GM18868 (cell line): ENCODE data around the gene NUDC.

ENCODE experiments used
- ATAC-seq: cut with Tn5 transposase; IDR thresholded peaks from one replicate; pipeline ENCODE4 v1.9.1; 2021; ENCODE audit warnings: mild to moderate bottlenecking, moderate library complexity; ENCODE audit not compliant: unreplicated experiment

Gene NUDC

DNA sequence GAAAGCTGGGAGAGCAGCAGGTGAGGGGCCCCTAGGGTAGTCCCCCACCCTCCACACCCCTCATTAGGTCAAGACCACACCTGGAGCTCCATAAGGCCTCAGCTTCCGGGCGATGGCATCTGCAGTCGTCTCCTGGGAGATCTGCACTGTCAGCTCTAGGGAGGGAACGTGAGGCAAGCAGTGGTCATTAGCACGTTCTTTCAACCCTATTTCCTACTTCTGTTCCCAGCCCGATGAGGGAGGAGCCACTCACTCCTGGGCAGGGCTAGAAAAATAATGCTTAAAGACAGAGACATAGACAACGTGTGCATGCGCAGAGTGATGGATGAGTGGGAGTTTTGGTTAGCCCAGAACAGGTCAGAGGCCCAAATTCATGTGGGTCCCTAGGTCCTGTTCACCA is 29.1 kb downstream of the NUDC start:
- no peak for ATAC-seq

- ATAC-seq = no peak
These were observed 29.7 kb downstream of the NUDC start for GRCh38 chr1:26951216-26951615.

GRCh38 chr1:26951821-26952497 is 30.4 kb downstream of the NUDC start:
- ATAC-seq = no peak

DNA sequence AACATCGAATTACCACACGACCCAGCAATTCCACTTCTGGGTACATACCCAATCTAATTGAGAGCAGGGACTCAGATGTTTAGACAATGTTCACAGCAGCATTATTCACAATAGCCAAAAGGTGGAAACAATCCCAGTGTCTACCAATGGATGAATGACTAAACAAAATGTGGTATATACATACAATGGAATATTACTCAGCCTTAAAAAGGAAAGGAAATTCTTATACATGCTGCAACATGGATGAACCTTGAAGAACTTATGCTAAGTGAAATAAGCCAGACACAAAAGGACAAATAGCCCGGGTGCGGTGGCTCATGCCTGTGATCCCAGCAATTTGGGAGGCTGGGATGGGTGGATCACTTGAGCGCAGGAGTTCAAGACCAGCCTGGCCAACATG is 31.8 kb downstream of the NUDC start:
- ATAC-seq = no peak

DNA sequence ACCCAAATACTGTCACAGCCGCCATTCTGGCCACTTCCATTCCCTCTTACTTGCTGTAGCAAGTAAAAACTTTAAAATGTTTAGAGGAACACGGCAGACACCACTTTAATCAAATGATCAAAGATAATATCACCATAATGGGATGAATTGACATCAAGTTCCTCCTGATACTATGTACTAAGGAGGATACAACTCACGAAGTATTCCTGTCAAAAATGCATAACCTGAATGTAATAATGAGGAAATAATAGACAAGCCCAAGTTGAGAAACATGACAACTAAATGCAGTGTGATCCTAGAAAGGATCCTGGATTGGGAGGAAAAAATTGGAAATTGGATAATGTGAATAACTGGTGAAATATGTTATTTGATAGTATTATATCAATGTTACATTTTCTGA is 34.8 kb downstream of the NUDC start:
- no peak for ATAC-seq

- ATAC-seq = no peak
These were observed 35.8 kb downstream of the NUDC start for GRCh38 chr1:26957306-26957705.

- no peak for ATAC-seq
These were observed 37.7 kb downstream of the NUDC start for GRCh38 chr1:26959270-26959669.

- ATAC-seq = no peak
These were observed 38.4 kb downstream of the NUDC start, which contains the start of gene KDF1 for GRCh38 chr1:26959722-26960624. KDF1 (minus strand) TSS chr1:26960468; CDS start chr1:26952380, 8,088 bp downstream.

DNA sequence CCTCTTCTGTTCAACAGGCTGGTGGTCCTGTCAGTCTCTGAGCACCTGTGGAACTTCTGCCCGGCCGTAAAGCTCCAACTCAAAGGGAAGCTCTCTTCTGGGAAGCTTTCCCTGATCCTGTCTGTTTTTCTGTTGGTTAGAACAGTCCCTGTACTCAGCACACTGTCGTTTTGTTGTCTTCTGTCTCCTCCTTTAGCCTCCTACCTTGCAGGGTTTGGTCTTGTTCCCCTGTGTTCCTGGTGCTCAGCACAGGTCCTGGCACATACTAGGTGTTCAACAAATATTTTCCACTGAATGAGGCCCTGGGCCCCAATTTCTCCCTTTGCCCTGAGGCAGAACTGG is 39.1 kb downstream of the NUDC start:
- no peak for ATAC-seq

GRCh38 chr1:26961826-26962225 is 40.3 kb downstream of the NUDC start:
- ATAC-seq = no peak

GRCh38 chr1:26965213-26965612 is 43.7 kb downstream of the NUDC start:
- no peak for ATAC-seq

DNA sequence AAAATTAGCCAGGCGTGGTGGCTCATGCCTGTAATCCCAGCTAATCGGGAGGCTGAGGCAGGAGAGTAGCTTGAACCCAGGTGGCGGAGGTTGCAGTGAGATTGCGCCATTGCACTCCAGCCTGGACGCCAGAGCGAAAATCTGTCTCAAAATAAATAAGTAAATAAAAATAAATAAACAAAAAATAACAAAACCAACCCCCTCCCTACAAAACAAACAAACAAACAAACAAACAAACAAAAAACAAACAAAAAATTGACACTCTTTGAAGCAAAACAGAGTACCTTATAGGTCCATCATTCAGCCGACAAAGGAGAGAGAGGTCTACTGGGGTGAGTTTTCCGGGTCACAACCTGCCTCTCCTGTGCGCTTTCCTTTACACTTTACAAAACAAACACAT is 44.1 kb downstream of the NUDC start:
- ATAC-seq = no peak

- no peak for ATAC-seq
These were observed 49.3 kb downstream of the NUDC start for GRCh38 chr1:26970810-26971209.

GRCh38 chr1:26971590-26971989 is 50.0 kb downstream of the NUDC start:
- ATAC-seq = no peak

DNA sequence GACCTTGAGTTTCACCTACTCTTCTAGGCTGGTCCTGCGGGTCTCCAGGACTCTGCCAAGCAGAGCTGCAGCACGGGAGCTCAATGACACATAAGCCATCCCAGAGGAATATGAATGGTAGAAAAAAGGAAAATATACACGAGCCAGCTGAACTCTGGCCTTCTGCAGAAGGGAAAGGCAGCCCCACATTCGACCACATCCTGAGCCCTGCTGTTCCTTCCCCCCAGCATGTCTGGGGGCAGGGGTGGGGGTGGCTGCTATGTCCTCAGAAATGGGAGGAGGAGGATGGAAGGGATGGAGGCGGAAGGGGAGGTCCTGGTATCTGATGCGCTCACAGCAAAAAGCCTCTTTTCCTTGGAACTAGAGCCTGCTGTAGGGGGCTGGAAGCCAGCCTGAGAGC is 50.8 kb downstream of the NUDC start:
- ATAC-seq = no peak

DNA sequence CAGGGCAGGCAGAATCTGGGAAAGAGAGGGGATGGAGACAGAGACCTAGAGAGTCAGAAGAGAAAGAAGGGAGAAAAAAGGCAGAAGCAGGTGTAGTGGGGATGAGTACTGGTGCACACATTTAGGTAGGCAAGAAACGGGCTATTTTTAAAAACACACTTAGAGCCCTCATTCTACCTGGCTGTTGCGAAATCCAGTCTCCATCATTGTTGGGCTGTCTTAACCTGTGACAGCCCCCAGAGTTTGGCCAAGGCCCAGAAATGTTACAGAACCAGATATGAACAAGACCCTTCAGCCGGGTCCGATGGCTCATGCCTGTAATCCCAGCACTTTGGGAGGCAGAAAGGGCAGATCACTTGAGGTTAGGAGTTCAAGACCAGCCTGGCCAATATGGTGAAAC is 51.3 kb downstream of the NUDC start:
- ATAC-seq = no peak

GRCh38 chr1:26976621-26977510 is 55.3 kb downstream of the NUDC start:
- no peak for ATAC-seq

DNA sequence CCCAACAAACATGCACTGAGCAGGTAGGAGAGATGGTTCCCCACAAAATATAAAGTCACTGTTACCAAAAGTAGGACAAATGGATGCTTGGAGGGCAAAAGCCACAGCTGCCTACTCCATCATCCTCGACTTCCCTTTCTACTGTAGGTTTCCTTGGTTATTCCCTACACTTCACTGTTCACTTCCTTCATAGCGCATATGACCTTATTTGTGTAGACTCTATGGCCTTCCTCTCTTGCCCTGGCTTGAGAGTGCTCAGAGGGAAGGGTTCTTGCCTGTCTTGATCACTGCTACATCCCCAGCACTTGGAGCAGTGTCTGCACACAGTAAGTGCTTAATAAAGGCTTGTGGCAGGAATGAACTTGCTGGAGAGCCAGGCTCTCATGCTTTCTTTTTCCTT is 57.4 kb downstream of the NUDC start:
- no peak for ATAC-seq

GRCh38 chr1:26981146-26981846 is 59.8 kb downstream of the NUDC start:
- ATAC-seq = no peak

GRCh38 chr1:26983863-26984262 is 62.3 kb downstream of the NUDC start:
- ATAC-seq = no peak

GRCh38 chr1:26984291-26984690 is 62.7 kb downstream of the NUDC start:
- ATAC-seq = no peak
